ENCODE measurements around the gene PPFIA1.

- no peak for TF ChIP-seq EZH2 (IDR thresholded peaks at IDR 0.05)
- TF ChIP-seq FOXP2 (optimal IDR thresholded peaks at IDR 0.05; ENCODE audit: control extremely low read depth, extremely low read length, insufficient read depth) = no peak
These were observed 47.3 kb downstream of the PPFIA1 start for GRCh38 chr11:70317581-70318305.

Measured in SK-N-MC (cell line).